Keratinocyte (primary cell): Measurements from ENCODE around the gene NMT2.

Source experiments
- CTCF ChIP-seq, 3 experiments: IDR thresholded peaks in 1 of 3; conservative IDR thresholded peaks in 1 of 3; optimal IDR thresholded peaks in 1 of 3; 2 replicates in 2 of 3; 3 replicates in 1 of 3; pipeline versions ENCODE3 to v1.5.1; 2011; ENCODE audit warnings: low read length in 3 of 3, mild to moderate bottlenecking in 3 of 3, moderate library complexity in 2 of 3, control low read depth in 1 of 3, inconsistent platforms in 1 of 3; ENCODE audit not compliant: insufficient read depth in 2 of 3; ENCODE audit errors: extremely low read depth in 1 of 3
- EZH2 ChIP-seq: IDR thresholded peaks from one replicate; pipeline ENCODE4 v1.6.1; 2012; ENCODE audit warnings: inconsistent platforms, mild to moderate bottlenecking, low read length, moderate library complexity

- TF ChIP-seq CTCF (optimal IDR thresholded peaks at IDR 0.05 in 1 of 3, IDR thresholded peaks at IDR 0.05 in 1 of 3, conservative IDR thresholded peaks at IDR 0.05 in 1 of 3; ENCODE audit: extremely low read depth in 1 of 3, insufficient read depth in 2 of 3, low read length in 3 of 3) (peak in 2 of 3 experiments; percentile 49 to 54), EZH2 (no peak)
Measured at GRCh38 chr10:15168291-15168785, at the start of gene NMT2.
